Thyroid gland (tissue), 4 donors: Measurements from ENCODE around the gene RUVBL1. TPM values are rescaled to one million over a fixed set of nuclear protein-coding genes. Genes with fewer than 3 reads are reported as not detected.

Source experiments
- DNase-seq, 2 donors: peaks; one replicate each; pipeline ENCODE4 v3.0.0-alpha.2; 2019
- H3K27ac ChIP-seq, 3 donors: fragments of 200-600 bp; sonication (generic); 1 replicate in 2 of 3; 2 replicates in 1 of 3; pipeline ENCODE4 v1.5.1; 2016 to 2019; ENCODE audit warnings: mild to moderate bottlenecking in 1 of 3, moderate library complexity in 1 of 3
- H3K27me3 ChIP-seq: fragments of 200-600 bp; sonication (generic); one replicate; pipeline ENCODE4 v1.5.1; 2019
- H3K36me3 ChIP-seq, 2 donors: fragments of 200-600 bp; sonication (generic); one replicate each; pipeline ENCODE4 v1.5.1; 2016 to 2019
- H3K4me1 ChIP-seq, 2 donors: fragments of 200-600 bp; sonication (generic); one replicate each; pipeline ENCODE4 v1.5.1; 2017 to 2019
- H3K4me3 ChIP-seq, 3 donors: fragments of 200-600 bp; sonication (generic); replicated peaks in 1 of 3; 1 replicate in 2 of 3; 2 replicates in 1 of 3; pipeline ENCODE4 v1.5.1; 2016; ENCODE audit warnings: mild to moderate bottlenecking in 1 of 3
- H3K9me3 ChIP-seq: fragments of 200-600 bp; sonication (generic); one replicate; pipeline ENCODE4 v1.5.1; 2017
- POLR2A ChIP-seq, 2 donors: fragments of 450-650 bp; IDR thresholded peaks; one replicate each; pipeline ENCODE4 v1.6.1; 2017; ENCODE audit warnings: antibody characterized with exemption in 2 of 2, mild to moderate bottlenecking in 2 of 2, moderate library complexity in 1 of 2
- WGBS, 2 donors: methylation state at CpG; one replicate each; pipeline ENCODE4 v1.1.5; 2017; 5-methylcytosine and 5-hydroxymethylcytosine counted together
- intact Hi-C: fragments of 100-400 bp; cut with DNase I; formaldehyde crosslinking; loops from one replicate; pipeline ENCODE4 v1.15.1; 2023
- total RNA-seq, 4 donors: library from RNA; depleted of rRNA; stranded (reverse); fragments of >200 nt; gene quantifications; one replicate each; pipeline ENCODE4 v1.2.3, GENCODE V29; 2016
- TF ChIP-seq, protein P1 (sequence below), 6 experiments: fragments of 200-600 bp in 3 of 6; fragments of 450-650 bp in 3 of 6; sonication (generic) in 3 of 6; IDR thresholded peaks; one replicate each; pipeline ENCODE4 v1.5.1; 2016 to 2019; ENCODE audit warnings: antibody characterized with exemption in 6 of 6, mild to moderate bottlenecking in 2 of 6, inconsistent platforms in 1 of 6, moderate library complexity in 1 of 6

RUVBL1 gene
- total RNA-seq, 4 donors from 2014 or later: 23.4 to 44.1 (median 29.6) TPM

DNA sequence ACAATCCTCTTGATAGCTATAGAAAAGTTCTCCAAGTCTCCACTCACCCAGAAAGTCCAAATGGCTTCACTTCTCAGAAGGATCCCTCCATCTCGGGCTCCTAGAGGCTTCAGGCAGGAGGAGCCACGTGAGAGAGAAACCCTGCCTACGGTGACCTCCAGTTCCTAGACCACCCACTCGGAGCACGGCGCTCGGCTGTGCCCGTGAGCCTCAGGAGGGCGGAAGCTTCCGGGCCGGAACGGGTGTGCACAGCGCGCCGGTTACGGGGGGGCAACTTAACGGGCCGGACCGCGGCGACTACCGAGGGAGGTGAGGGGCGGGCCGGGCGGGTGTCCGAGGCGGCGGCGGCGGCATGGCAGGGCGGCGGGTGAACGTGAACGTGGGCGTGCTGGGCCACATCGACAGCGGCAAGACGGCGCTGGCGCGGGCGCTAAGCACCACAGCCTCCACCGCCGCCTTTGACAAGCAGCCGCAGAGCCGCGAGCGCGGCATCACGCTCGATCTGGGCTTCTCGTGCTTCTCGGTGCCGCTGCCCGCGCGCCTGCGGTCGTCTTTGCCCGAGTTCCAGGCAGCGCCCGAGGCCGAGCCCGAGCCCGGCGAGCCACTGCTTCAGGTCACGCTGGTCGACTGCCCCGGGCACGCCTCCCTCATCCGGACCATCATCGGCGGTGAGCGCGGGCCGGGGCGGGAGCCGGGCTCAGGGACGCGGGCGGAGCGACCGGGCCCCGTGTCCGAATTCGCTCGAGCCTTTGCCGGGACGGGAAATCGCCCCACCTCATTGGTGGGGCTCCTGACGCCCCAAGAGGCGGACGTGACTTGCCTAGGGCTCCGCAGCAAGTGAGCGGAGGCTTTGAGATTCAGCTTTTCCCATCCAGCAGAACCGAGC is 29.8 kb upstream of the RUVBL1 start, which contains the start of gene EEFSEC:
TSS of gene EEFSEC (plus strand) at position 326 of the 886 bp plus-strand sequence. CDS start at position 353, 27 bp downstream.
- Histone ChIP-seq H3K27me3 (no peaks in the 10 kb centered on the region), H3K4me3 (peak within 1 kb of the TSS in 2 of 3 donors; percentile 72 to 82), H3K4me1 (peaks cover 2 to 6% of the 10 kb centered on the region in 2 donors), H3K36me3 (no peaks in the 10 kb centered on the region), H3K9me3 (no peaks in the 10 kb centered on the region), H3K27ac (peak within 1 kb of the TSS; percentile 59 to 87 (median 69))
- TF ChIP-seq POLR2A (IDR thresholded peaks at IDR 0.05): peak in 1 of 2 donors; percentile 49
- TF ChIP-seq, protein P1, sequence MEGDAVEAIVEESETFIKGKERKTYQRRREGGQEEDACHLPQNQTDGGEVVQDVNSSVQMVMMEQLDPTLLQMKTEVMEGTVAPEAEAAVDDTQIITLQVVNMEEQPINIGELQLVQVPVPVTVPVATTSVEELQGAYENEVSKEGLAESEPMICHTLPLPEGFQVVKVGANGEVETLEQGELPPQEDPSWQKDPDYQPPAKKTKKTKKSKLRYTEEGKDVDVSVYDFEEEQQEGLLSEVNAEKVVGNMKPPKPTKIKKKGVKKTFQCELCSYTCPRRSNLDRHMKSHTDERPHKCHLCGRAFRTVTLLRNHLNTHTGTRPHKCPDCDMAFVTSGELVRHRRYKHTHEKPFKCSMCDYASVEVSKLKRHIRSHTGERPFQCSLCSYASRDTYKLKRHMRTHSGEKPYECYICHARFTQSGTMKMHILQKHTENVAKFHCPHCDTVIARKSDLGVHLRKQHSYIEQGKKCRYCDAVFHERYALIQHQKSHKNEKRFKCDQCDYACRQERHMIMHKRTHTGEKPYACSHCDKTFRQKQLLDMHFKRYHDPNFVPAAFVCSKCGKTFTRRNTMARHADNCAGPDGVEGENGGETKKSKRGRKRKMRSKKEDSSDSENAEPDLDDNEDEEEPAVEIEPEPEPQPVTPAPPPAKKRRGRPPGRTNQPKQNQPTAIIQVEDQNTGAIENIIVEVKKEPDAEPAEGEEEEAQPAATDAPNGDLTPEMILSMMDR (IDR thresholded peaks at IDR 0.05): peak in 1 of 6 experiments; percentile 26
- WGBS, 2 donors: 1% methylated on average over 31 to 48 of the region's 96 CpGs
- DNase-seq: peak; percentile 77
- intact Hi-C loops: no loop called here

DNA sequence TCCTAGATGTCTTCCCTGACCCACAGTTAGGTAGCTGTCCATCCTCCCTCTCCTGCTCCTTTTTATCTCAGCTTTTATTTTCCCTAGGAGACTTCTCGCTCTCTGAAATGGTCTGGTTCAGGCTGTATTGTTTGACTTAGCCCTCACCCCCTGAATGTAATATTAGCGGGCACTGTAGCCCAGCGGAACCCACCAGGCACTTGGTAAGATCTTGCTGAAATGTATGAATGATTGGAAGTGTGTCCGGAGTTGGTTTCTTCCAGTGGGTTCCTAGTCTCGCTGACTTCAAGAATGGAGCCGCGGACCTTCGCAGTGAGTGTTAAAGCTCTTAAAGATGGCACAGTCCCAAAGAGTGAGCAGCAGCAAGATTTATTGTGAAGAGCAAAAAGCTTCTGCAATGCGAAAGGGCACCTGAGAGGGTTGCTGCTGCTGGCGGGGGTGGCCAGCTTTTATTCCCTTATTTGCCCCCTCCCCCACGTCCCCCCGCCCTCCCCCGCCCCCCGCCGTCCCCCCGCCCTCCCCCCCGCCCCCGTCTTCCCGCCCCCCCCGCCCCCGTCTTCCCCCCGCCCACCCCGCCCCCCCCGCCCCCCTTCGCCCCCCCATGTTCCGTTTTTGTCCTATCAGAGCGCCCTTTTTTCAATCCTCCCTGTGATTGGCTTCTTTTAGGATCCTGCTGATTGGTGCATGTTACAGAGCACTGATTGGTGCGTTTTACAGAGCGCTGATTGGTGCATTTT is 29.0 kb upstream of the RUVBL1 start:
- no peaks in the 10 kb centered on the region for H3K36me3 ChIP-seq
- WGBS, 2 donors: 50 to 54% methylated on average over 14 to 22 of the region's 29 CpGs
- no peak for DNase-seq
- H3K27ac ChIP-seq: peak overlapping the region; percentile 59 to 87 (median 69)
- no peaks in the 10 kb centered on the region for H3K9me3 ChIP-seq
- intact Hi-C loops: no loop called here
- no peaks in the 10 kb centered on the region for H3K27me3 ChIP-seq
- peak overlapping the region in 2 of 3 donors; percentile 72 to 82 for H3K4me3 ChIP-seq
- H3K4me1 ChIP-seq: peaks cover 2 to 6% of the 10 kb centered on the region in 2 donors
- no peak for TF ChIP-seq POLR2A (IDR thresholded peaks at IDR 0.05)

DNA sequence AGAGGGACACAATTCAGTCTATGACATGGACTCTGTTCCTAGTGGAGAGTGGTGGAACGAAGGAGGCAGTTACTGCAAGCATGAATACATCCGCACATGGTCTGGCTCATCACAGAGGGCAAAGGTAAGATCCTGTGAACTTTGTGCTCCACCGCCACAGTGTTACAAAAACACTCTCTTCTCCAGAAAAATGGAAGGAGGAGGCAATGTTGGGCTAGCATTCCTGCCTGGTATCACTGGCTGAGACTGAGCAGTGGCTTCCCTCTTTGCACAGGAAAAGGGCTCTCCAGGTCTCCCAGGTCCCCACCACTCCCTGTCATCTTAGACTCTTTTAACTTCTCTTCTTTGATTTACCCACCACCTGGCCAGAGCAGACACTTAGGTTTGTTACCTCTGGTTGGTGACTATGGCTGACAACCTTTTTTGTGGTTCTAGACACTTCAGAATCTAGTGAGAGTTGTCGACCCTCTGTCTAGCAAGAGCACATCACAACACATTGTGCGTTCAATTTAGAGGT is 28.2 kb upstream of the RUVBL1 start:
- intact Hi-C loops: no loop called here
- 88% methylated on average over 5 of the region's 5 CpGs for WGBS, 2 donors
- H3K36me3 ChIP-seq: no peaks in the 10 kb centered on the region

DNA sequence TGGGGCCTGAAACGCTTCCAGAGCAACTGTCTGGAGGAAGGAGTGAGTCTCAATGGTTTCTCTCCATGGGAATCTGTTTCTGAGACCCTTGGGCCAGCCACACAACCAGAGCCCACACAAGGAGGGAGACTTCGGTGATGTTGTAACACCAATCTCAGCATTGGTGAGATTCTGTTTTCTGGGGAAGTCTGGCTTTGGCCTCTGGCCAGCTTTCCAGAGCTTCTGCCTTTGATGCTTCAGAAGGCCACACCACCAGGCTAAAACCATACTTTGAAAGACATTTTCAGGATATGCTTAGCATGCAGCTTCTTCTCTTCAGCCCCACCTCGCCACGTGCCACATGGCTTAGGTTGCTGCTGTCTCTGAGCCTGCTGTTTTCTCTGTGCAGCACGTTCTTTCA is 26.0 kb upstream of the RUVBL1 start:
- Histone ChIP-seq H3K4me1 (peaks cover 2 to 6% of the 10 kb centered on the region in 2 donors), H3K36me3 (no peaks in the 10 kb centered on the region), H3K27me3 (no peaks in the 10 kb centered on the region), H3K4me3 (no peak overlapping the region), H3K9me3 (no peaks in the 10 kb centered on the region), H3K27ac (no peak overlapping the region)
- intact Hi-C loops: no loop called here
- no peak for DNase-seq
- TF ChIP-seq POLR2A (IDR thresholded peaks at IDR 0.05): no peak
- TF ChIP-seq, protein P1 (IDR thresholded peaks at IDR 0.05): no peak
- 83 to 86% methylated on average over 5 of the region's 5 CpGs for WGBS, 2 donors

More for the DNA sequence above, 28.2 kb upstream of the RUVBL1 start:
- Histone ChIP-seq H3K27me3 (no peaks in the 10 kb centered on the region), H3K27ac (no peak overlapping the region), H3K4me1 (peaks cover 2 to 6% of the 10 kb centered on the region in 2 donors), H3K4me3 (no peak overlapping the region), H3K9me3 (no peaks in the 10 kb centered on the region)
- DNase-seq: no peak
- TF ChIP-seq, protein P1 (IDR thresholded peaks at IDR 0.05): no peak
- no peak for TF ChIP-seq POLR2A (IDR thresholded peaks at IDR 0.05)

DNA sequence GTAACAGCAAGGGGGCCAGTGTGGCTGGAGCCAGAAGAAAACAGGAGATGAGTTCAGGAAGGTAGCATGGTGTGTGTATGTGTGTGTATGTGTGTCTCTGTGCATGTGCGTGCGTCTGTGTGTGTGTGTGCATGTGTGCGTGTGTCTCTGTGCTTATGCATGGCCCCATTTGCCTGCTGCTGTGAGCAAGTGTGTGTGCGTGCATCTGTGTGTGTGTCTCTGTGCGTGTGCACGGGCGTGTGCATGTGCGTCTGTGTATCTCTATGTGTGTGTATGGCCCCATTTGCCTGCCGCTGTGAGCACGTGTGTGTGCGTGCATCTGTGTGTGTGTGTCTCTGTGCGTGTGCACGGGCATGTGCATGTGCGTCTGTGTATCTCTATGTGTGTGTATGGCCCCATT is 22.6 kb upstream of the RUVBL1 start:
- intact Hi-C loops: no loop called here

More for the DNA sequence above, 22.6 kb upstream of the RUVBL1 start:
- Histone ChIP-seq H3K36me3 (no peaks in the 10 kb centered on the region), H3K9me3 (no peaks in the 10 kb centered on the region), H3K27me3 (no peaks in the 10 kb centered on the region), H3K27ac (no peak overlapping the region), H3K4me1 (no peaks in the 10 kb centered on the region), H3K4me3 (no peak overlapping the region)
- DNase-seq: no peak
- TF ChIP-seq, protein P1 (IDR thresholded peaks at IDR 0.05): no peak
- no peak for TF ChIP-seq POLR2A (IDR thresholded peaks at IDR 0.05)
- 93% methylated on average over 14 of the region's 14 CpGs for WGBS, 2 donors
